Measurements from ENCODE around the gene ANAPC10.
"Not testable (repeated sequence)": the region's sequence is repeated elsewhere in the genome, so short reads cannot be mapped to it uniquely, and the experiment has no call there.

Gene ANAPC10

GRCh38 chr4:145000656-145001055, 97.3 kb downstream of the ANAPC10 start:
- not testable (repeated sequence) for DNase-seq

GRCh38 chr4:144989306-144989705, 108.7 kb downstream of the ANAPC10 start:
- DNase-seq, result no peak

- no peak for DNase-seq
These were observed 112.5 kb downstream of the ANAPC10 start for GRCh38 chr4:144985531-144985930.

- DNase-seq, result no peak
These were observed 113.0 kb downstream of the ANAPC10 start for GRCh38 chr4:144985014-144985413.

GRCh38 chr4:144984241-144984640, 113.8 kb downstream of the ANAPC10 start:
- no peak for DNase-seq

- no peak for DNase-seq
These were observed 122.3 kb downstream of the ANAPC10 start for GRCh38 chr4:144975718-144976117.

- DNase-seq, result no peak
These were observed 127.4 kb downstream of the ANAPC10 start for GRCh38 chr4:144970597-144970996.

GRCh38 chr4:144969821-144970220, 128.2 kb downstream of the ANAPC10 start:
- no peak for DNase-seq

GRCh38 chr4:144968606-144969005, 129.4 kb downstream of the ANAPC10 start:
- DNase-seq, result no peak

GRCh38 chr4:144967161-144967560, 130.8 kb downstream of the ANAPC10 start:
- no peak for DNase-seq

- no peak for DNase-seq
These were observed 135.7 kb downstream of the ANAPC10 start for GRCh38 chr4:144962300-144962699.

GRCh38 chr4:144955104-144955503, 142.9 kb downstream of the ANAPC10 start:
- no peak for DNase-seq

GRCh38 chr4:144954230-144954629, 143.8 kb downstream of the ANAPC10 start:
- DNase-seq, result no peak

- DNase-seq, result no peak
These were observed 149.6 kb downstream of the ANAPC10 start for GRCh38 chr4:144948421-144948820.

- no peak for DNase-seq
These were observed 150.0 kb downstream of the ANAPC10 start for GRCh38 chr4:144948009-144948408.
